Neural cell (in vitro differentiated cells): Measurements from ENCODE around the gene AUNIP. TPM values are rescaled to one million over a fixed set of nuclear protein-coding genes. Genes with fewer than 3 reads are reported as not detected.

ENCODE experiments used
- H2AFZ ChIP-seq: fragments of 200-600, 300-800 bp; sonication (generic), shearing (Covaris generic); 2 replicates; pipeline ENCODE4 v1.6.0; 2014; ENCODE audit warnings: low read depth, mild to moderate bottlenecking, antibody characterized with exemption, low read length, moderate library complexity
- H3F3A ChIP-seq: fragments of 200-600 bp; shearing (Covaris generic); 2 replicates; pipeline ENCODE4 v1.6.1; 2016; ENCODE audit warnings: mild to moderate bottlenecking, moderate library complexity, mixed read lengths, antibody characterized with exemption, low read length; ENCODE audit not compliant: insufficient read depth, poor library complexity, severe bottlenecking
- H3K27ac ChIP-seq: fragments of 200-600, 300-800 bp; sonication (generic), shearing (Covaris generic); 2 replicates; pipeline ENCODE4 v1.5.1; 2014; ENCODE audit warnings: mild to moderate bottlenecking, low read length, moderate library complexity
- H3K27me3 ChIP-seq: fragments of 300-800, 200-600 bp; sonication (generic), shearing (Covaris generic); 2 replicates; pipeline ENCODE4 v1.6.0; 2014; ENCODE audit warnings: mild to moderate bottlenecking, low read depth, low read length, moderate library complexity; ENCODE audit not compliant: insufficient read depth
- H3K36me3 ChIP-seq: fragments of 300-800, 200-600 bp; sonication (generic), shearing (Covaris generic); 2 replicates; pipeline ENCODE4 v1.5.1; 2014; ENCODE audit warnings: mild to moderate bottlenecking, antibody characterized with exemption, low read length, moderate library complexity; ENCODE audit not compliant: insufficient read depth
- H3K4me2 ChIP-seq: fragments of 300-800, 200-600 bp; sonication (generic), shearing (Covaris generic); 2 replicates; pipeline ENCODE4 v1.6.0; 2014; ENCODE audit warnings: mild to moderate bottlenecking, low read length
- H3K4me3 ChIP-seq: fragments of 300-800, 200-600 bp; sonication (generic), shearing (Covaris generic); 2 replicates; pipeline ENCODE4 v1.5.1; 2014; ENCODE audit warnings: mild to moderate bottlenecking, low read length, moderate library complexity
- H3K79me2 ChIP-seq: fragments of 200-600 bp; shearing (Covaris generic); replicated peaks from 2 replicates; pipeline ENCODE4 v1.6.0; 2014; ENCODE audit warnings: mild to moderate bottlenecking, low read length, moderate library complexity; ENCODE audit not compliant: insufficient read depth
- H3K9ac ChIP-seq: fragments of 300-800, 200-600 bp; sonication (generic), shearing (Covaris generic); 2 replicates; pipeline ENCODE4 v1.6.1; 2016; ENCODE audit warnings: mild to moderate bottlenecking, low read length, mixed read lengths
- H3K9me2 ChIP-seq: fragments of 200-600 bp; shearing (Covaris generic); 2 replicates; pipeline ENCODE4 v1.6.1; 2016; ENCODE audit warnings: mild to moderate bottlenecking, low read length, mixed read lengths; ENCODE audit not compliant: insufficient read depth
- H3K9me3 ChIP-seq: fragments of 200-600, 300-800 bp; sonication (generic), shearing (Covaris generic); 2 replicates; pipeline ENCODE4 v1.6.1; 2016; ENCODE audit warnings: mild to moderate bottlenecking, mixed run types, low read length, moderate library complexity, mixed read lengths
- H4K20me1 ChIP-seq: fragments of 200-600 bp; shearing (Covaris generic); 2 replicates; pipeline ENCODE4 v1.6.1; 2016; ENCODE audit warnings: mild to moderate bottlenecking, mixed run types; ENCODE audit not compliant: insufficient read depth
- EP300 ChIP-seq: fragments of 450-650 bp; conservative IDR thresholded peaks from 2 replicates; pipeline ENCODE4 v1.6.1; 2014; ENCODE audit warnings: antibody characterized with exemption, mild to moderate bottlenecking, moderate library complexity; ENCODE audit not compliant: poor library complexity, severe bottlenecking
- EZH2 ChIP-seq: fragments of 200-600, 300-800 bp; shearing (Covaris generic), sonication (generic); IDR thresholded peaks from 2 replicates; pipeline ENCODE4 v1.6.1; 2014; ENCODE audit warnings: antibody characterized with exemption, low read length, borderline replicate concordance, mild to moderate bottlenecking; ENCODE audit not compliant: insufficient read depth, poor library complexity, severe bottlenecking
- MXI1 ChIP-seq: fragments of 450-650 bp; conservative IDR thresholded peaks from 2 replicates; pipeline ENCODE4 v1.6.1; 2014; ENCODE audit warnings: antibody characterized with exemption, mild to moderate bottlenecking; ENCODE audit not compliant: poor library complexity, severe bottlenecking
- POLR2AphosphoS5 ChIP-seq: IDR thresholded peaks from 2 replicates; pipeline ENCODE4 v1.6.1; 2012
- REST ChIP-seq: IDR thresholded peaks from 2 replicates; pipeline ENCODE4 v1.6.1; 2012; ENCODE audit warnings: borderline replicate concordance
- TAF1 ChIP-seq: IDR thresholded peaks from 2 replicates; pipeline ENCODE4 v1.6.1; 2012; ENCODE audit warnings: low read depth
- polyA plus RNA-seq: library from polyadenylated mRNA; depleted of rRNA; stranded (reverse); fragments of >200 nt; gene quantifications from 2 replicates; pipeline ENCODE4 v1.2.3, GENCODE V29; 2014
- TF ChIP-seq, protein P1 (sequence below): fragments of 450-650 bp; IDR thresholded peaks from 2 replicates; pipeline ENCODE4 v1.5.1; 2014; ENCODE audit warnings: antibody characterized with exemption, mild to moderate bottlenecking, moderate library complexity; ENCODE audit not compliant: poor library complexity, severe bottlenecking

Gene AUNIP
- polyA plus RNA-seq, 1 donor from 2014 or later, result 0.48 TPM

DNA sequence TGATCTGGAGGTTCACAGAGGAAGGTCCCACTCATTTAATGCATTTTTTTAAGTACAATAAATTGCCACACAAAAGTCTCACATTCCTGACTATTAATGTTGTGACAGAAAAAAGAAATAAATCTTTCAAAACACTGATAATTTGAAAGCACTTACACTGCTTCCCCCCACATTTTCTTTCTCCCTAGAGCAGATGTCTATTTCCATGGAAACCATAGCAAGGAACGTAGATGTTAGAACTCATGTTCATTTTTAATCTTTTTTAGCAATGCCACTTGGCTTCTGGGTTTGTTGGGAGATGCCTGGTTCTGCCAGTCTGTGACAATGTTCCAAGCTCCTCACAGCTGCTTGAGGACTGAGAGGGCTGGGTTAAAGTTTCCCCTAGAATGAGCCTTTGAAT, 48.9 kb upstream of the AUNIP start:
- peaks cover 4% of the 10 kb centered on the region for H3K36me3 ChIP-seq
- H2AFZ ChIP-seq, result no peak overlapping the region
- H3K9me2 ChIP-seq, result no peaks in the 10 kb centered on the region
- H3K9me3 ChIP-seq, result no peaks in the 10 kb centered on the region
- peaks cover 13% of the 10 kb centered on the region for H4K20me1 ChIP-seq
- H3F3A ChIP-seq, result no peaks in the 10 kb centered on the region
- peak overlapping the region; percentile 99 for H3K9ac ChIP-seq
- peak overlapping the region; percentile 90 for H3K4me3 ChIP-seq
- H3K27ac ChIP-seq, result peak overlapping the region; percentile 94
- peaks cover 25% of the 10 kb centered on the region for H3K79me2 ChIP-seq
- no peak for TF ChIP-seq MXI1
- TF ChIP-seq POLR2AphosphoS5, result peak; percentile 50
- peak; percentile 42 for TF ChIP-seq EP300
- no peaks in the 10 kb centered on the region for H3K27me3 ChIP-seq
- peak overlapping the region; percentile 53 for H3K4me2 ChIP-seq

- peak overlapping the region; percentile 46 for H2AFZ ChIP-seq
- peaks cover 17% of the 10 kb centered on the region for H4K20me1 ChIP-seq
- peak overlapping the region; percentile 94 for H3K27ac ChIP-seq
- H3K4me3 ChIP-seq, result peak overlapping the region; percentile 90
- H3K4me2 ChIP-seq, result peak overlapping the region; percentile 53
- TF ChIP-seq MXI1 (no peak), EP300 (no peak), TAF1 (no peak), REST (no peak), EZH2 (no peak)
- TF ChIP-seq, protein P1, sequence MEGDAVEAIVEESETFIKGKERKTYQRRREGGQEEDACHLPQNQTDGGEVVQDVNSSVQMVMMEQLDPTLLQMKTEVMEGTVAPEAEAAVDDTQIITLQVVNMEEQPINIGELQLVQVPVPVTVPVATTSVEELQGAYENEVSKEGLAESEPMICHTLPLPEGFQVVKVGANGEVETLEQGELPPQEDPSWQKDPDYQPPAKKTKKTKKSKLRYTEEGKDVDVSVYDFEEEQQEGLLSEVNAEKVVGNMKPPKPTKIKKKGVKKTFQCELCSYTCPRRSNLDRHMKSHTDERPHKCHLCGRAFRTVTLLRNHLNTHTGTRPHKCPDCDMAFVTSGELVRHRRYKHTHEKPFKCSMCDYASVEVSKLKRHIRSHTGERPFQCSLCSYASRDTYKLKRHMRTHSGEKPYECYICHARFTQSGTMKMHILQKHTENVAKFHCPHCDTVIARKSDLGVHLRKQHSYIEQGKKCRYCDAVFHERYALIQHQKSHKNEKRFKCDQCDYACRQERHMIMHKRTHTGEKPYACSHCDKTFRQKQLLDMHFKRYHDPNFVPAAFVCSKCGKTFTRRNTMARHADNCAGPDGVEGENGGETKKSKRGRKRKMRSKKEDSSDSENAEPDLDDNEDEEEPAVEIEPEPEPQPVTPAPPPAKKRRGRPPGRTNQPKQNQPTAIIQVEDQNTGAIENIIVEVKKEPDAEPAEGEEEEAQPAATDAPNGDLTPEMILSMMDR, result no peak
- peaks cover 31% of the 10 kb centered on the region for H3K79me2 ChIP-seq
- no peaks in the 10 kb centered on the region for H3K27me3 ChIP-seq
- peaks cover 5% of the 10 kb centered on the region for H3K36me3 ChIP-seq
- H3K9me3 ChIP-seq, result no peaks in the 10 kb centered on the region
- no peaks in the 10 kb centered on the region for H3K9me2 ChIP-seq
- no peaks in the 10 kb centered on the region for H3F3A ChIP-seq
- peak overlapping the region; percentile 99 for H3K9ac ChIP-seq
Observed at GRCh38 chr1:25907601-25908000, 48.3 kb upstream of the AUNIP start.

DNA sequence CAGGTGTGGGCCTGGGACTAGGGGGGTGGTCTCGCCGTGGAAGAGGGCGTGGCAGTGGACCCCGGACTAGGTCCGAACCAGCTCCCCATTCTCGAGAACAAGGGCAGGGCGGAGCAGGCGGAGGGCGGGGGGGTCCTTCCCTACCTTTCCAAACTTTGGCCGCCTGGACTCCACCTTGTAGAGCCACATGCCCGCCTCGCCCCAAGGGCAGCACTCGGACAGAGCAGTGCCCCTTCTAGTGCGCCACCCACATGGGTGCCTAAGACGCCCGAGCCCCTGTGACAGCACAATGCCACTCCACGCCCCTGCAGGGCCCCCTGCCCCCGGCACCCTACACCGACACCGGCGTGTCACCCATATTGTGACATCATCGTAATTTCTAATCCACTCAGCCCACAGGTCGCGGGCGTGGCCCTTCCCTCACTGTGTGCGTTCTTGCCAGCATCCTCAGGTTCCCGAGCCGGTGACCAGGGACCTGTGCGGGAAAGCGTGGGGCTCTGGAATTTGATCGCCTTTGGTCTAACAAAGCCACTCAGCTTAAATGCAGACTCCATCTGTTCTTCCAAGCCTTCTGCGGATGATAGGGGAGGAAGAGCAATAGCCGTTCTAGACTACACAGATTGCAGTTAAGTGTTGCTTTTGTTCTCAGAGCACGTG, 47.5 kb upstream of the AUNIP start:
- Histone ChIP-seq H3K4me3 (peak overlapping the region; percentile 90), H4K20me1 (peaks cover 23% of the 10 kb centered on the region), H3K4me2 (peak overlapping the region; percentile 71), H2AFZ (peak overlapping the region; percentile 46), H3K27ac (peak overlapping the region; percentile 94), H3K79me2 (peaks cover 39% of the 10 kb centered on the region), H3K27me3 (no peaks in the 10 kb centered on the region), H3K9me3 (no peaks in the 10 kb centered on the region), H3K9me2 (no peaks in the 10 kb centered on the region), H3K9ac (peak overlapping the region; percentile 99), H3F3A (no peaks in the 10 kb centered on the region), H3K36me3 (peaks cover 5% of the 10 kb centered on the region)
- TF ChIP-seq REST (peak; percentile 27), EP300 (no peak)
